Measurements from ENCODE around the gene FRS3.

The FRS3 gene

DNA sequence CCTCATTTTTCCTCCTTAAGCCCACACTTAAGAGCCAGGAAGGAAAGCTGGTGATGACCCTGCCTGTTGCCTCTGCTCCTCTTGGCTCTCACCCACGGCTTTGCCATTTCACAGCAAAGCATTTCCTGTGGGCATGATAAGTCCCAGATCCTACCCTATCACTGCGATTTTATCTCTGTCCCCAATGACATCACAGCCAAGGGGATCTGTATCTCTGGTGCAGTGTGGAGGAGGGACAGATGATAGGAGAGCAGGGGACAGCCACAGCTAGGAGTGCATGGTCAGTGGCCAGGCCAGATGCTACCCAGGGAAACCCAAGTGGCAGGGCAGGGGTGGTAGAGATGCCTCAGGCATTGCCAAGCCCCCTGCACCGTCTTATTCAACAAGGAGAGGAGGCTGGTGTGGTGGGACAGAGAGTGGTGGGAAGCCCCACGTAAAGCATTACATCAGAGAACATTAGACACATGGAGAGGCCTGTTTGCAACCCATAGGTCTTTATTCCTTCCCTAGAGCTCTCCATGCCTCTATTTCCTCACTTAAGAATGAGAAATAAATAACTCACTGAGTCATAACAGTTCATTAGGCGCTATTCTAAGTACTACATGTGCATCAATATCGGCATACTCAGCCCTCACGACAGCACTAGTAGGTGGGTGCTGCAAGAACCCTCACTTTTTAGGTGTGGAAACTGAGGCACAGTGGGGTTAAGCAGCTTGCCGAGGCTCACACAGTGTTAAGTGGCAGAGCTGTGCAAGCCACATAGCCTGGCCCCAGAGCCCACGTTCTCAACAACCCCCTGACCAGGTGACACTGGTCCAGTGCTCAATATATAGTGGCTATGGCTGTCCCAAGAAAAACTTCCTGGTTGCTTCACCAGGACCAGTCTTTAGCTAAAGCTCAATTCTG is 48.9 kb downstream of the FRS3 start:
- Mint-ChIP-seq H3K4me3 (peak overlapping the region; percentile 46 to 48), H3K27ac (peak overlapping the region; percentile 70 to 82), H3K36me3 (ENCODE audit: insufficient read depth) (peaks cover 33% of the 10 kb centered on the region), H3K27me3 (no peaks in the 10 kb centered on the region), H3K9me3 (no peaks in the 10 kb centered on the region), H3K4me1 (ENCODE audit: low read depth in 2 of 2) (peaks cover 45 to 58% of the 10 kb centered on the region in 2 donors)
- no peak for ATAC-seq (replicated peaks)
- no peak for DNase-seq

DNA sequence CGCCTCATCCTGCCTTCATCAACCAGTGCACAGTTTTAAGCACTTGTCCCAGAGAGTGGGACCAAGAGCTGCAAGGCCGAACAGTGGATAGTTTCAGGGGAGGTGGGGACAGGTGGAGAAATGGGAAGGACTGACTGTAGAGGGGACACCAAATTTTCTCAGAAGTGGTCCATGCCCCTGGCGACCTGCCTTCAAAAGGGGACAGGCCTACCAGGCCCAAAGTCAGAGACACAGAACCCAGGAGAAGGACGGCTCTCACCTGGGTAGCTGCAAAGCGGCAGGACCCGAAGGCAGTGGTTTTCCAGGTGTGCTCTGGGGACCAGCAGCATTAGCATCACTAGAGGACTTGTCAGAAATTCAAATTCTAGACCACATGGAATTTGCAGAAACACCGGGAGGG is 50.1 kb downstream of the FRS3 start:
- H3K4me1 Mint-ChIP-seq (ENCODE audit: low read depth in 2 of 2) = peaks cover 49 to 56% of the 10 kb centered on the region in 2 donors

DNA sequence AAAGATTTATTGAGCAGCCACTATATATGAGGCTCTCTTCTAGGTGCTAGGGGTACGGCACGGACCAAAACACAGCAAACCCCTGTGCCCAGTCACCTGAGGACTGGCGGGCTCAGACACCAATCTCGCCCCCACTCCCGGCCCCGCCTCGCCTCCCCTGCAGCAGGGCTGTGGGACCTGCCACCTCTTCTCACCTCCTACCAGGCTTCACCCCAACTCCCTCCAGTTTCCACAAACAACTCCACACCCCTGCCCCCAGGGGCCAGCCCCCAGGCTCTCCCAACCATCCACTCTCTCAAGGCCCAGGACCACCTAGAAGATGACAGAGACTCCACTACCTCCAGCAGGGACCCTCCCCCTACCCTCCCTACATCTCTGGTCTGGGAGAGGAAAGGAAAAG is 50.7 kb downstream of the FRS3 start:
- H3K4me3 Mint-ChIP-seq = peak overlapping the region; percentile 63 to 79
- ATAC-seq (replicated peaks) = no peak
- no peak for DNase-seq
- H3K36me3 Mint-ChIP-seq (ENCODE audit: insufficient read depth) = peaks cover 27% of the 10 kb centered on the region
- peak overlapping the region; percentile 59 to 81 for H3K27ac Mint-ChIP-seq
- peaks cover 53 to 58% of the 10 kb centered on the region in 2 donors for H3K4me1 Mint-ChIP-seq (ENCODE audit: low read depth in 2 of 2)
- no peaks in the 10 kb centered on the region for H3K27me3 Mint-ChIP-seq
- H3K9me3 Mint-ChIP-seq = no peaks in the 10 kb centered on the region

More for the DNA sequence above, 50.1 kb downstream of the FRS3 start:
- Mint-ChIP-seq H3K27me3 (no peaks in the 10 kb centered on the region), H3K27ac (peak overlapping the region; percentile 70 to 81), H3K36me3 (ENCODE audit: insufficient read depth) (peaks cover 33% of the 10 kb centered on the region), H3K4me3 (peak overlapping the region in 1 of 2 donors; percentile 79), H3K9me3 (no peaks in the 10 kb centered on the region)
- ATAC-seq (replicated peaks) = no peak
- no peak for DNase-seq

DNA sequence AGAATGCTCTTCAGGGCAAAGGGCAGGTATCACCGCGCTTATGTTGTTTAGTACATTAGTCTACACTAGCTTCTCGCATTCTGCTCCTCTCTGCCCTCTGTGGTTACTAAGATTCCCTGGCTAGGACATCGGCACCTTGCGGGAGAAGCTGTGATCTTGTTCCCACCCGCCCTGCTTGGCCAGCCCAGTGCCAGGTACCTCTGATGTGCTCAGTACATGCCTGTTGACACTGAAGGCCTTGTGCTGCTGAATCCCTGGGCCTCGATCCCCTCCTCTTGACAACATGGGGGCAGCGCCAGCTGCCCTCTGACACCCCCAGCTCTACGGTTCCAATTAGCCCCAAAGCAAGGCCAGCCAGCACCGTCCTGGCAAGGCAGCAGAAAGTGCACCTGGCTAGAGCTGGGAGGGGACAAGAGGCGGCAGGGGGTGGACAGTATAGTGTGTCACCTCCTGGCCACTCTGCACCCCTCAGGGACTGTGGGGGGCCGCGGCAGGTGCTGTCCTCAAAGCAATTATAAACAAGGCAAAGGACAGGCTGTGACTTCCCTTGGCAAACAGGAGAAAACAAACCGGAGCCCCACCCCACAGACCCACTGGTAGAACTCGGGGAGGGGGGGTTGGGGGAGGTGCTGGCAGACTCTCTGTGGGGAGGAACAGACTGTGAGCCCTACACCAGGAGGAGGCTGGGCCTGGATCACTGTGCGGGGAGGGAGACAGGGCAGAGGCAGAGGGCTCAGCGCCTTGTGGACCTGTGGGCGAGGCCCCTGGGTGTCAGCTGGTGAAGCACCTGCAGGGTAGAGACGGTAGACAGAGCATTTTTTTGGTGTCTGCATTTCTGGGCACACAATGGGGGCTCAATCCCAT is 51.4 kb downstream of the FRS3 start:
- H3K4me3 Mint-ChIP-seq = peak overlapping the region; percentile 63 to 79
- DNase-seq = no peak
- no peaks in the 10 kb centered on the region for H3K9me3 Mint-ChIP-seq
- ATAC-seq (replicated peaks) = no peak
- H3K27ac Mint-ChIP-seq = peak overlapping the region; percentile 59 to 81
- peaks cover 57% of the 10 kb centered on the region in 2 donors for H3K4me1 Mint-ChIP-seq (ENCODE audit: low read depth in 2 of 2)
- H3K36me3 Mint-ChIP-seq (ENCODE audit: insufficient read depth) = peaks cover 20% of the 10 kb centered on the region
- H3K27me3 Mint-ChIP-seq = no peaks in the 10 kb centered on the region

DNA sequence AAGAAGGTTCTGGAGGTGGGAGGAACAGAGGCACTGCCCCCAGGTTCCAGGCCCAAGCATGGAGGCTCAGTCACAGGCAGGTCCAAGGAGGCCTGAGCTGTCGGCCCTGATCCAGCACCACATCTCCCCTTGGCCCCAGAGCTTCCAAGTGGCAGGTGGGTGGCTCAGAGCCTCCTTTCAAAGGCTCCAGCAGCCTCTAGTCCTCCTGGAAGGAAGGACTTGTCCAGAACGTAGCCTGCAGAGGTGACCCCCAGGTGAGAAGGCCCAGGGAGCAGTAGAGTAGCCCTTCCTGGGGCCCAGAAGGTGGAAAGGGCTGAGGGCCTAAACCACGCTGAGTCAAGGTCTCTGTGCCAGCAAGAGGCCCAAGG is 52.0 kb downstream of the FRS3 start:
- Mint-ChIP-seq H3K4me3 (peak overlapping the region; percentile 68 to 79), H3K27me3 (no peaks in the 10 kb centered on the region), H3K27ac (peak overlapping the region; percentile 59 to 97), H3K9me3 (no peaks in the 10 kb centered on the region), H3K36me3 (ENCODE audit: insufficient read depth) (peaks cover 16% of the 10 kb centered on the region), H3K4me1 (ENCODE audit: low read depth in 2 of 2) (peaks cover 56 to 57% of the 10 kb centered on the region in 2 donors)
- no peak for ATAC-seq (replicated peaks)
- no peak for DNase-seq

DNA sequence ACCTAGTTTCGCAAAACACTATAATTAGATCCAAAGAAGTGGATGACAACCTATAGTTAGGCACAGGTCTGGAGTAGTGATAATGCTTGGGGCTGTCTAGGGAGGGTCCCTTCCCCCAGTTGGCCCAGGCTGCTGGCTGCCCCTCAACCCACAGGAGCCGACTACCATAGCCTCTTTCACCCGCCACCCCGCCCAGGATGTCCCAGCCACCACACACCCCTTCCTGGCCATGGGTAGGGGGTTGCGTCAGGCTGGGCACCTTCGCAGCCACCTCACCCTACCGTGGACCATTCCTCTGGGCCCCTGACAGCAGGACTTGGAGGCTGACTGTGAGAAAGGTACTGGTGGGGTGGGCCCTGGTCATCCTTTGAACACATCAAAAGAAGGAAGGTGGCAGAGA is 52.8 kb downstream of the FRS3 start:
- no peak for DNase-seq
- H3K27me3 Mint-ChIP-seq = no peaks in the 10 kb centered on the region
- H3K9me3 Mint-ChIP-seq = no peaks in the 10 kb centered on the region
- H3K27ac Mint-ChIP-seq = peak overlapping the region; percentile 59 to 97
- peak overlapping the region; percentile 68 to 79 for H3K4me3 Mint-ChIP-seq
- peak; percentile 41 for ATAC-seq (replicated peaks)
- peaks cover 13% of the 10 kb centered on the region for H3K36me3 Mint-ChIP-seq (ENCODE audit: insufficient read depth)
- peaks cover 52 to 53% of the 10 kb centered on the region in 2 donors for H3K4me1 Mint-ChIP-seq (ENCODE audit: low read depth in 2 of 2)

DNA sequence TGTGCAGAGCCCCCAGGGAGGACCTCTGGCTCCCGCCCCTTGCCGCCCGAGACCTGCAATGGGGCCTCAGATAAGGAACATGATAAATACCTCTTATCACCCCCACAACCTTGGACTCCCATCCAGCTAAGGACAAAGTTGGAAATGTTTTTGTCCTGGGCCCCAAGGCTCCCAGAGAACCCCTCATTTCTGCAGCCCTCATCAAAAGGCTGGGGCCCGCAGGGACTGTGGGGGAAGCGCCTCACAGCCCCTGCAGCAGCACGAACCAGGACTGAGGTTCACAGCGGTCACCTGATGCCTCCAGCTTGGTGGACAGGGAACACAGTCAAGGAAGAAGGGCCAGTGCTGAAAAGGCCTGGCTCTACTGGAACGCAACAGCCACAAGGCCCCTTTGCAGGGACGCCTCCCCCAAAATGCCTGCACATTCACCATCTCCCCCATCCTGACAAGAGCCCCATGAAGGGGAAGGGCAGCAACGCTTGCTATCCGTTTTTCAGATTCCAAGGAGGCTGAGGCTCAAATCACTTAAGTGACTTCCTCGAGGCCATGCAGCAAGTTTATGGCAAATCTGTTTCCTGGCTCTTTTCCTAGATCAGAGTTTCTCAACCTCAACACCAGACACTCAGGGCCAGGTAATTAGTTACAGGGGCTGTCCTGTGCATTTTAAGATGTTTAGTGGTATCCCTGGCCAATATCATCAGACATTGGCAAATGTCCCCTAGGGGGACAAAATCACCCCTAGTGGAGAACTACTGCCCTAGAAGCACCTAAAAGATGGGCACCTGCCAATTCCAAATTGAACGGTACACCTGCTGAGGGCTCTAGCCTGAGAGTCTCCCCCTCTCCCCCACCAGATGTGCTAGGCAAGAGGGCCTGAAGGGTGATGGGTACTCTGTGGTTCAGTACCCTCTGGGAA is 54.9 kb downstream of the FRS3 start:
- Mint-ChIP-seq H3K9me3 (no peaks in the 10 kb centered on the region), H3K4me3 (no peak overlapping the region), H3K4me1 (ENCODE audit: low read depth in 2 of 2) (peaks cover 42 to 45% of the 10 kb centered on the region in 2 donors)

DNA sequence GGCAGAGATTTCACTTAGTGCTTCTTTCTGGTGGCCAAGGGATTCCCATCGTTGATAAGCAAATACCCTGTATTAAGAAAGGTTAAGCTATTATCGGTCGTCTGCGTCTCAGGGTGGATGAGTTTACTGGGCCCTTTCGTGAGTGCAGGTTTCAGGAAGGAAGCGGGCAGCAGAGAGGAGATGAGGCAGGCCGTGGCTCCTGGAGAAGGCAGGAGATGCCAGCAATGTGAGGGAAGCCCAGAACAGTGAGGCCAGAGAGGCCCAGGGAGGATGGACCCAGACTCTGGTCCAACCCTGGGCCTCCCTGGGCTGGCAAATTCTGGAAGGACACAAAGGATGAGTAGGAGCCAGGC is 55.5 kb downstream of the FRS3 start:
- H3K4me1 Mint-ChIP-seq (ENCODE audit: low read depth in 2 of 2) = peaks cover 42 to 45% of the 10 kb centered on the region in 2 donors
- no peaks in the 10 kb centered on the region for H3K9me3 Mint-ChIP-seq
- ATAC-seq (replicated peaks) (no peak), DNase-seq (no peak)
- H3K27me3 Mint-ChIP-seq = no peaks in the 10 kb centered on the region
- peak overlapping the region in 1 of 2 donors; percentile 27 for H3K4me3 Mint-ChIP-seq
- H3K27ac Mint-ChIP-seq = peak overlapping the region; percentile 82
- H3K36me3 Mint-ChIP-seq (ENCODE audit: insufficient read depth) = peaks cover 13% of the 10 kb centered on the region

More for the DNA sequence above, 54.9 kb downstream of the FRS3 start:
- Mint-ChIP-seq H3K27me3 (no peaks in the 10 kb centered on the region), H3K36me3 (ENCODE audit: insufficient read depth) (peaks cover 13% of the 10 kb centered on the region), H3K27ac (peak overlapping the region; percentile 82 to 97)
- DNase-seq = no peak
- ATAC-seq (replicated peaks) = no peak

DNA sequence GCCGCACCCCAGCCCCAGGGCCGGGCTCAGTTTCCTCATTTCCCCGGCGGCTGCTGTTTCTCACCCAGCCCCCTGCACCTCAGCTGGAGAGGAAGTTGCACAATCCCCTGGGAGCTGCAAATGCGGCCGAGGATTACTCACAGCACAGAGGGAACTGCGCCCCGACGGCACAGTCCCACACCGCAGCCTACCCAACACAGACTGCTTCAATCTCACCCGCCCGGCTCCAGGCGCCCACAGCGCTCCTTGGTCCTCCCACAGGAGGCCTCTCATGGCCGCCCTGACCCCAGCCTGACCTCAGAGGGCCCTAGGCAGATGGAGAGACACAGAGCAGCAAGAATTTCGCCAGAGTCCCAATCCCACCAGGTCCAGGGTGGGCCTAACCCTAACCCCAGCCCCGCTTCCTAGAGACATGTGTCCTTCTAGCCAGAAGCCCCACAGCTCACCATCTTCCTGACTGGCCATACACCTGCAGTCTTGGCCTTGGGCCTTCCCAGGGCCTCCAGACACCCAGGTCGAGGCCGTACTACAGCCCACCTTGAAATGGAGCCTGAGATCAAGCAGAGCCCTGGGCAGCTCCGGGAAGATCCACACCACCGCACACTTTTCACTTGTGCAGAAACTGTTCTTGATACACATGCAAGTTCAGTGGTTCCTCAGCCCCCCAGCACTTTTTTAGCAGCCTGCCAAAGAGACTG is 56.0 kb downstream of the FRS3 start:
- H3K4me3 Mint-ChIP-seq = peak overlapping the region; percentile 27 to 33
- H3K4me1 Mint-ChIP-seq (ENCODE audit: low read depth in 2 of 2) = peaks cover 39 to 40% of the 10 kb centered on the region in 2 donors
- H3K9me3 Mint-ChIP-seq = no peaks in the 10 kb centered on the region
- ATAC-seq (replicated peaks) (peak; percentile 68), DNase-seq (no peak)
- H3K27me3 Mint-ChIP-seq = no peaks in the 10 kb centered on the region
- H3K27ac Mint-ChIP-seq = peak overlapping the region; percentile 82
- peaks cover 13% of the 10 kb centered on the region for H3K36me3 Mint-ChIP-seq (ENCODE audit: insufficient read depth)

DNA sequence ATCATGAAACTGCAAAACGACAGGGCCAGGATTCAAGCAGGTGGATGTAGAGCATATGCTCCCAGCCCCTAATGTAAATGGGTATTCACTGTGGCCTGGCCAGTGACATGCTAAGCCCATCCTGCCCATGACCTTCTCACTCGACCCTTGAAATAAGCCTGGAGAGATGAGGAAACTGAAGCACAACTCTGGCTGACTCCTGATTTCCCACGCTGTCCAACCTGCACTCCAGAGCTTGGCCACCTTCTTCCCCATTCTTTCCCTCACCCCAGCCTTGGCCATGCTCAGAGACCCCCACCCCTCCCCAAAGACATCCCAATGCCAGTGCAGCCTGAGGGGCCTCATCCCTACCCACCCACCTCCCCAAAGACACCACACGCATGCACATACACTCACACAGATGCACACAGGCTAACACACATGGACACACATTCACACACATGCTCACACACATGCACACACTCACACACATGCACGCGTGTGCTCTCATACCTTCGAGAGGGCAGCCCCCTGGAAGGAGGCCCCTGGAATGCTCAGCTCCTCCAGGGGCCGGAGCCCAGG is 56.7 kb downstream of the FRS3 start:
- Mint-ChIP-seq H3K4me1 (ENCODE audit: low read depth in 2 of 2) (peaks cover 34 to 38% of the 10 kb centered on the region in 2 donors), H3K27ac (no peak overlapping the region), H3K27me3 (no peaks in the 10 kb centered on the region), H3K4me3 (peak overlapping the region in 1 of 2 donors; percentile 27), H3K36me3 (ENCODE audit: insufficient read depth) (peaks cover 13% of the 10 kb centered on the region), H3K9me3 (no peaks in the 10 kb centered on the region)
- DNase-seq (no peak), ATAC-seq (replicated peaks) (no peak)

DNA sequence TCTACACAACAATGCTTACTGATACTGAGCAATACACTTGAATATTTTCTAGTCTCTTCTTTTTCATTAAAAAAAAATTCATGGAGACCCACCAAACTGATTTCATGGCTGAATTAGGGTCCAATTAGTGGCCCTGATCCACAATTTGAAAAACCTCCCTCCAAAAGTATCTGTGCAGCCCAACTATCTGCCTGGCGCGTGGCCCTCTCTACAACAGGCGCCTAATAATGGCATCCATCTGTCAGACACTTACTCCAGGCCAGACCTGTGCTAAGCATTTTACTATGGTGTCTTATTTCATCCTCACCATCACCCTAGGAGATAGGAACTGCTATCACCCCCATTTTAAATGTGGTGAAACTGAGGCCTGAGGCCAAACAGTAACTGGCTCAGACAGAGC is 58.3 kb downstream of the FRS3 start:
- Mint-ChIP-seq H3K27ac (peak overlapping the region; percentile 52 to 62), H3K36me3 (ENCODE audit: insufficient read depth) (peaks cover 10% of the 10 kb centered on the region), H3K4me3 (no peak overlapping the region), H3K27me3 (no peaks in the 10 kb centered on the region), H3K9me3 (no peaks in the 10 kb centered on the region), H3K4me1 (ENCODE audit: low read depth in 2 of 2) (peaks cover 34 to 41% of the 10 kb centered on the region in 2 donors)
- ATAC-seq (replicated peaks) (no peak), DNase-seq (no peak)

DNA sequence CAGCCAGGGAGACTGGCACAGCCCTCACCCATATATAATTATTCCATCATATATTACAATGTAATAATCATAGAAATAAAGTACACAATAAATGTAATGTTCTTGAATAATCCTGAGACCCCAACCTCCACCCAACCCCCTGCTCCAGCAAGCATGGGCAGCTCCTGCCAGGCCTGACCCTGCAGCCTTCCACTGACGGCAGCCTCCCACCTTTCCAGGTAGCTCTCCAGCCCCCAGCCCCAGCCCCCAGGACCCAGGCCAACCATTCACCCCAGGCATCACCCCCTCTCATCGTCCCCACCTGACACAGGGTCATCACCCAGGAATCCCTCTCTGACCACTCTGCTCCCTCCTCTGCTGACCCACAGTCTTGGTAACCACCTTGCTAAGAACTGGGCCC is 58.9 kb downstream of the FRS3 start:
- no peaks in the 10 kb centered on the region for H3K27me3 Mint-ChIP-seq
- H3K27ac Mint-ChIP-seq = peak overlapping the region; percentile 52 to 62
- peaks cover 10% of the 10 kb centered on the region for H3K36me3 Mint-ChIP-seq (ENCODE audit: insufficient read depth)
- DNase-seq = no peak
- H3K9me3 Mint-ChIP-seq = no peaks in the 10 kb centered on the region
- no peak overlapping the region for H3K4me3 Mint-ChIP-seq
- no peak for ATAC-seq (replicated peaks)
- peaks cover 39 to 46% of the 10 kb centered on the region in 2 donors for H3K4me1 Mint-ChIP-seq (ENCODE audit: low read depth in 2 of 2)
